DMS153 (cell line): ENCODE results near the gene SRGAP3.
A peak's percentile ranks its signal among the peaks of the same experiment; 100 is the strongest.

ENCODE experiments used
- DNase-seq: peaks from one replicate; lab custom pipeline; 2025; lab: John Stamatoyannopoulos, UW

The SRGAP3 gene

DNA sequence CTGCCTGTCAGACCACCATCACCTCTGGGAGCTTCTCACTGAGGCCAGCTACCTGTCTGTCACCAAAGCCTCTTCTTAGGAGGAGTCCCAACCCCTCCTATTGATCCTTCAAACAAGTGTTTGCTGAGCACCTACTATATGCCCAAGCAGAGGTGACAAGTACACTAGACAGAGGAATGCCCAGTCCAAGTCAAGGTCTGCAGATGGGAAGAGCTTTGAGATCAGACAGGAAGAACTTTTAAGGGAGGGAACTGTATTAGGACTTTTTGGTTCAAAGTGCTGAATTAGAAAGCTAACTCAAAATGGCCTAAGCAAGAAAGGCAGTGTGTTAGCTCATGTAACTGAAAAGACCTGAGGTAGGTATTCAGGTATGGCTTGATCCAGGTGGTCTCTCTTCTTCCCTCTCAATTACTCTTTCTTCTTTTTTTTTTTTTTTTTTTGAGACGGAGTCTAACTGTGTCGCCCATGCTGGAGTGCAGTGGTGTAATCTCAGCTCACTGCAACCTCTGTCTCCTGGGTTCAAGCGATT, 282.6 kb downstream of the SRGAP3 start:
- DNase-seq: no peak

DNA sequence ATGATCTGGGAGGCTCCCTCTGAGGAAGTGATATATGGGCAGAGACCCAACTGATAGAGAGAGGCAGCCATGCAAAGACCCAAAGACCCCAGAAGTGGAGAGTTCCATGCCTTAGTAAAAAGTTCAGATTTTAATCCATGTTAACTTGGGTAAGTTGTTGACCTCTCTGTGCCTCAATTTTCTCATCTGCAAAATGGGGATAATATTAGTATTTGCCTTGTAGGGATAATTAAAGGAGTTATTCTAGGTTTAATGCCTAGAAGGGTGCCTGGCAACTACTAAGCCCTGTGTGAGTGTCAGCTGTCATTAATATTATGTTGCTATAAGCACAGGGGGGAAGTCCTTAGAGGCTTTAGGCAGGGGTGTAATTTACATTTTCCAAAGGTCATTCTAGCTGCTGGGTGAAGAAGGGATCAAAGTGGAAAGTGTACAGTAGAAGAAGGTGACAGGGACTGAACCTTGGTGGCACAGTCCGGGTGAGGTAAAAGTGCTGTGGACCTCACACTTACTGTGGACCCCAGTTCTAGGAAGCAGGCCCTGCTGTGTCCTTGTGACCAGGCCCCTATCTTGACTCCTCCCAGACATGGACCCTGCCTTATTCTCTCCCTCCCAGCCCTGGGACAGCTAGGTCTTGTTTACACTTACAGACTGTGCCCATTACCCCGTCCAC, 283.2 kb downstream of the SRGAP3 start:
- no peak for DNase-seq

DNA sequence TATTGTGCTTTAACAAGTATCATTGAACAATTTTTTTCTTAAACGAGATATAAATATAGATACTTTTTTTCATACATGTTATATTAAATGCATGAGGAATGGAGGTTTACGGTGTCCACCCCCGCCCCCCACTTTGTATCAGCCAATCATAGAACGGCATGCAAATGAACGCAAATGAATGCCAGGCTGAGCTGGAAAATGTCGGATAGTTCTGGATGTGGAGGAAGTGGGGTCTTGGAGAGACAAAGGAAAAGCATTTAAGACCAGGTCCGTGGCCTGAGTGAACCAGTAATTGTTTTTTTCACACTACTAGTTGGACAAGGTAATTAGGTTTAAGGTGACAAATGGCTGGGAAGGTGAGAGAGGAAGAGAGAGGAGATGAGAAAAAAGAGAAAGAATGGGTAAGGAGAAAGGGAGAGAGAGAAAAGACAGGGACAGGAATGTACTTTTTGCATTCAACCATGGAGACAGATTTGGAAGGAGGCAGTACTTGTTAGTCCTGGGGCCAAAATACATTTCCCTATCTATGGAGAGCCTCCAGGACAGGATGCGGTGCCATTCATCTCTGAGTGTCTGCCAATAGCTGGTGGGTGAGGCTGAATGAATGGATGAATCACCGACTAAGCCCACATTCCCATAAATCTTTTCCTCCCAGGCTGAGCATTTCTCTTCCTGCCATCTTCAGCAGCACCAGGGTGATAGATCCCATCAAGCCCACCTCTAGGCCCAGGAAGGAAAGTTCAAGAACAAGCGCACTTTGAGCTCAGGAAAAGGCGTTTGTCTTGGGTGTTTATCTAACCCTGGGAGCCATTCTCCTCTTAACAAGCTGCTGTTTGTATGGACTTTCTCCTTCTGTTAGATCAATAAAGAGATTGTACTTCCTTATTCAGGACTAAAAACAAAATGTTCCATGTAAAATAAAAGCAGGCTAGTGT, 284.7 kb downstream of the SRGAP3 start:
- peak; percentile 35 for DNase-seq

DNA sequence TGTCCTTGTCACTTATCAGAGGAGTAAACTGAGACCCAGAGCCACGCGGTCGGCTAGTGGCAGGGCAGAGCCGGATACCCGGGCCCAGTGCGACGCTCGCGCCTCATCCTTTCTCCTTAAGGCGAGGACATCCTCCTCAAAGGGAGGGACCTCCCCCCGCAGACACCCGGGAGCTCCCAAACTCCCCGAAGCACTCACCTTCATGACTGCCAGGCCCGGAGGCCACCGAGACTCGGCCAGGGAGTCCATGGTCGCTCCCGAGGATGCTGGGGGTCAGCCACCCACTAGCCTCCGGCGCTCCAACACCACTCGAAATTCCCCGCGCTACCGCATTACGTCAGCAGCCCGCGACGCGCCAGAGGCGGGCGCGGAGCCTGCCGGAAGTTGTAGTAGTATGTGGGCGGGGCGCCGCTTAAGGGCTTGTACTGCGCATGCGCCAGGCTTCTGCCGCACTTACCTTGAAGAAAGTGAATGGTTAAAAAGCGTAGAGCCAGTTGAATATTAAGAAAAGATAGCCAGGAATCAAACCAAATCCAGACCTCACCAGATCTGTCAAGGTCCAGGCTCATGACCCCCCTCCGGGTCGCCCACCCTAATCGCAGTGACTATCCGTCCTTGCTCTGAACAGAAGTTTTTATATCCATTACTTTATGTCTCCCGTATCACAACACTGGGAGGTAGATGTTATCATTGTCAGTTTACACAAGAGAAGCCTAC, 286.2 kb downstream of the SRGAP3 start, which contains the start of gene RAD18:
Gene RAD18 (minus strand): TSS at position 336 of the 717 bp plus-strand sequence. CDS start 87 bp downstream, at position 249.
- peak; percentile 58 for DNase-seq

DNA sequence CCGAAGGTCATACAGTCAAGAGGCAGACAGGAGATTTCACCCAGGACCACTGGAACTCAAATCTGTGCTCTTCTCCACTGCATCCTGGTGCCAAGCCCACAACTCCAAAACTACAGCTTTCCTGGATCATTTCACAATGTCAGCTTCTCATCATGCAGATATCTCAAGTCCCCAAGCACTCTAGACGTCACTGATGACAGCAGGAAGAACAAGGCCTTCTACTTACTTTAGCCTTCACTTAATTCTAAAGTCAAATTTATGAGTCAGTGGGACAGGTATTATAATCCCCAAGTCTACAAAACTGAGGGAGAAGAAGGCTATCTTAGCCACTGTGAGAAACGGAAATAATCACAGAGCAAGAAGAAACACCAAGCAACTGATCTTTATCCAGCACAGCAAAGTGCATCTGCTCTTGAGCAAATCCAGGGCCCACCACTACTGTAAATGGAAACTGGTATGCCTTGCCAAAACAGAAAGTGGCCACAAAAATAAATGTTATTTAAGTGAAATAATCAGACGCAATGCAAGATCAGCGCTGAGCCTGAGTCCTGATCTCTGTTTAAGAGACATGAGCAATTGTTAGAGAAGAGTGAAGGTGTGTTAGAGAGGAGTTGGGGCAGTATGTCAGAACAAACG, 287.1 kb downstream of the SRGAP3 start:
- no peak for DNase-seq

DNA sequence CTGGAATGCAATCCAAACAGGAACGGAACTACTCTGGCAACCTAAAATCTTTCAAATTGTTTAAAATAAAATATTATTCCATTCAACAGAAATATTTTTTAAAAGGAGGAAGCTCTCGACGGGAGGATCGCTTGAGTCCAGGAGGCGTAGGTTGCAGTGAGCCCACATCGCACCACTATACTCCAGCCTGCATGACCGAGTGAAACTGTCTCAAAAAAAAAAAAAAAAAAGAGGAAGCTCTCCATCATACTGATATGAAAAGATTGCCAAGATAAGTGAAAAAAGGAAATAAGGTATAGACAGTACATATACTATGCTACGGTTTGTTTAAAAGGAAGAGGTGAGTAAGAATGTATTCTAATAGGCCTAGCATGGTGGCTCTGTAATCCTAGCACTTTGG, 289.8 kb downstream of the SRGAP3 start:
- no peak for DNase-seq

DNA sequence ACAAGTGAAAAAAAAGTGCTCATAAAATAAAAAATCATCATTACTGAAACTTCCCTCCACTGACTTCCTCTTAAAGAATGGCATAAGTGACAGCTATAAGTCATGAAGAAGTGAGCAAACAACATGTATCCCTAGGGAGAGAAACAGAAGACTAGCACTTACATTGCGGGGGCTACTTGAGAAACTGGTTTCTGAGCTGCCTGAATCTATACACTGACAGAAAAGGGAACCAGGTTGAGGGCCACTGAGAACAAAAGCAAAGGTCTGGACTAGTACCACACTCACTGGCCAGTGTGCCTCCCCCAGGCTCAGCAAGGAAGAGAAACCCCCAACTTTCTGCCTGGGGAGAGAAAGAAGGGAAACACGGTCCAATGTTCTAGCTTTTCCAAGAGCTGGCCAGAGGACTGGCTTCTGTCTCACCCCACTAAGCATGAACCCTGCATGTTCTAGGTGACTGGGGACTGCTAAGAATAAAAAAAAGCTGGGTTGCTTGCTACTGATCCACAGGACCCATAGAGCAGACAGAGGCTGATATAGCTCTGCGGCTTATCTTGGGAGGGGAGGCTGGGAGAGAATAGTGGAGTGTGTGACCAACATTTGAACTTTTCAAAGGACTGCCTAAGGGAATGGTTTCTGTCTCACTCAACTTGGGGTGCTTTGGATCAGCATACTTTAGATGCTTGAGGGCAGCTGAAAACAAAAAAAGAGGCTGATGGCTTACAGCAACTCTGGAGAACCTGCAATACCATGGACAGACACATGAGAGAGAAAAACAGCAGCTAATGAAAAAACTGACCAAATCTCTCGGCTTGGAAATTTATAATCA, 294.3 kb downstream of the SRGAP3 start:
- no peak for DNase-seq

DNA sequence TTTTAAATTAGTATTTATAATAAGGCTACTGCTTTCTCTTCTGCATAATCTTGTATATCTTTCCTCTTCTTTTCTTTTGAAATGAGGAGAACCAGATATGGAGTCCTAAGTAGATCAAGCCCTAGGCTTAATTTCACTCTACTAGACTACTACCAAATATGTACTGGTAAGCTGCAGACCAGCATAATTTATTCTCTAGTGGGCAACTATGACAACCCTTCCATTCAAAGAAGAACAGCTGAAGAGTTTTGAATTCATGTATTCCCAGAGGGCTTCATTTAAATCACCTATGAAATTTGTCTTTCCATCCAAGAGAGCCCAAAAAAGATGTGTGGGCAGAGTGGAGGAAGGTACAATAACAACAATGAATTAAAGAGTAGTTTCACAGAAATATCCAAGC, 296.1 kb downstream of the SRGAP3 start:
- no peak for DNase-seq

DNA sequence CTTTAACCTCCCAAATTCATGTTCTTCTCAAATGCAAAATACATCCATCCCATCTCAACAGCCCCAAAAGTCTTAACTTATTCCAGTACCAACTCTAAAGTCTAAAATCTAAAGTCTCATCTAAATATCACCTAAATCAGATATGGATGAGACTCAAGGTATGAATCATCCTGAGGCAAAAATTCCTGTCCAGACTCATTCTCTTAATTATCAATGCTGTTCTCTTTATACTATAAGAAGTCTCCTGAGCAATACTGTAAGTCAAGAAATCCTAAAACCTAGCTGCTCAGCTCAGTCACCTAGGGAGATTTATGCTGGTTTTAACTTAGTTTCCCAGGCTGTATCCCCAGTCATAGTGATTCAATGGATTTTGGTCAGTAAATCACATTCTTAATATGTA, 297.3 kb downstream of the SRGAP3 start:
- DNase-seq: no peak

DNA sequence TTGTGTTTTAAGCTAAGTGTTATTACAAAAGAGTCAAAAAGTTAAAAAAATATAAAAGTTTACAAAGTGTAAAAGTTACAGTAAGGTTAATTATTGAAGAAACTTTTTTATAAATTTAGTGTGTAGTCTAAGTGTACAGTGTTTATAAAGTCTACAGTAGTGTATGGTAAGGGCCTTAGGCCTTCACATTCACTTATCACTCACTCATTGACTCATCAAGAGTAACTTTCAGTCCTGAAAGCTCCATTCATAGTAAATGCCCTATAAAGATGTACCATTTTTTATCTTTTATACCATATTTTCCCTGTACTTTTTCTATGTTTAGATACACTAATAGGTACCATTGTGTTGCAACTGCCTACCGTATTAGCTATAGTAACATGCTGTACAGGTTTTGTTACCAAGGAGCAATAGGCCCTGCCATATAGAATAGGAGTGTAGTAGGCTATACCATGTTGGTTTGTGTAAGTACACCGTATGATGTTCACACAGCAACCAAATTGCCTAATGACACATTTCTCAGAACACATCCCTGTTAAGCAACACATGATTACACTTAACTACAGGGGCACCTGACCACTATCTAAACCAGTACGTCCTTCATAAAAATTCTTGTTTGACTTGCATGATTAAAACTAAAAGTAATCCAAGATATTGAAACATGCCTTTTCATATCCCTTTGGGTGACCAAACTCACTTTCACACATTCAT, 303.4 kb downstream of the SRGAP3 start:
- no peak for DNase-seq

DNA sequence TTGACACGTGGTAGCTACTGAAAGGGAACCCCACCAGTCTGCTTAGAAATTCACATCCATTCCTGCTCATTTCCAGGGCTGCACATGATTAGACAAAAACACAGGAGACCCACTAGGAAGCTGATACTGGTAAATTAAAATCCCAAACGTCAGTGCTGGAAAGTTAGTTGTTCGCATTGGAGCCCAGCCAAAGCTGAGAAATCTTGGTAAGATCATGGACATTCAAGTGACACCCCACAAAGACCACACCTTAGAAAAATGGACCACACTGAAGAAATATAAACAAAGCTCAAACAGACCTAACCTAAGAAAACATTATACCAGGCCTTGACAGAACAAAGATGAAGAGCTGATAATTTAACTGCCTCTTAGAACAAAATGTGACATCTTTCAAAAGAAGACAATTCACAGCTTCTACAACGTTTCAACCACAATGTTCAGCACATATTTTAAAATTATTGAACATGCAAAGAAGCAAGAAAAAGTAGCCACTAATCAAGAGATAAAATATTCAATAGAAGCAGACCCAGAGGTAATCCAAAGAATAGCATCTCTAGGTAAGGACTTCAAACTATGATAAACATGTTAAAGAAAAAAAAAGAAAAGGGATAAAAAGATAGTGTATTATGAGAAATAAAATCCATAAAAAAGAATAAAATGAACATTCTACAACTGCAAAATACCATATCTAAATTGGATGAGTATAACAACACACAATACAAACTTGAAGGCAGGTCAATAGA, 306.5 kb downstream of the SRGAP3 start:
- DNase-seq: no peak

DNA sequence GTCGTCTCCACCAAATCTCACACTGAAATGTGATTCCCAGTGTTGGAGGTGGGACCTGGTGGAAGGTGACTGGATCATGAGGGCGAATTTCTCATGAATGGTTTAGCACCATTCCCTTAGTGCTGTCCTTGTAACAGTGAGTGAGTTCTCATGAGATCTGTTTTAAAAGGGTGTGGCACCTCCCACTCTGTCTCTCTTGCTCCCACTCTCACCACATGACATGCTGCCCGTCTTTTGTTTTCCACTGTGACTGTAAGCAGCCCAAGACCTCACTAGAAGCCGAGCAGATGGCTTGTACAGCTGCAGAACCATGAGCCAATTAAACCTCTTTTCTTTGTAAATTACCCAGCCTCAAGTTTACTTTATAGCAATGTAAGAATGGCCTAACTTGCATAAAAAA, 307.3 kb downstream of the SRGAP3 start:
- DNase-seq: no peak

DNA sequence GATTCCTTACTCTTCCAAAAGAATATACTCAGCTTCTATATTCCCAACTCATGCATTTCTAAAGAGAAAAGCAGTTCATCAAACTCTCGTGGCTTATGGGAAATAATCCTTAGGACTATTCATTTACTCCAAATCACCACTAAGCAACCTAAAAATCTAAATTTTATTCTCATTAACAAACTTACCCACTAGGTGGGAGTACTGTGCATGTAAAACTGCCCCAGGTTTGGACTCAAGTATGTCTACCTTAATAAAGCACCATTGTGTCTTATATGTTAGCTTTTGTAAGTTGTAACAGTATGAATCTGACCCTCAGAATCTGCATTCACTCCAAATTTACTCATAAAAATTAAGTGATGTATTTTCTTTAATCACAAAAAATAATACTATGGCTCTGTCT, 311.4 kb downstream of the SRGAP3 start:
- DNase-seq: no peak

DNA sequence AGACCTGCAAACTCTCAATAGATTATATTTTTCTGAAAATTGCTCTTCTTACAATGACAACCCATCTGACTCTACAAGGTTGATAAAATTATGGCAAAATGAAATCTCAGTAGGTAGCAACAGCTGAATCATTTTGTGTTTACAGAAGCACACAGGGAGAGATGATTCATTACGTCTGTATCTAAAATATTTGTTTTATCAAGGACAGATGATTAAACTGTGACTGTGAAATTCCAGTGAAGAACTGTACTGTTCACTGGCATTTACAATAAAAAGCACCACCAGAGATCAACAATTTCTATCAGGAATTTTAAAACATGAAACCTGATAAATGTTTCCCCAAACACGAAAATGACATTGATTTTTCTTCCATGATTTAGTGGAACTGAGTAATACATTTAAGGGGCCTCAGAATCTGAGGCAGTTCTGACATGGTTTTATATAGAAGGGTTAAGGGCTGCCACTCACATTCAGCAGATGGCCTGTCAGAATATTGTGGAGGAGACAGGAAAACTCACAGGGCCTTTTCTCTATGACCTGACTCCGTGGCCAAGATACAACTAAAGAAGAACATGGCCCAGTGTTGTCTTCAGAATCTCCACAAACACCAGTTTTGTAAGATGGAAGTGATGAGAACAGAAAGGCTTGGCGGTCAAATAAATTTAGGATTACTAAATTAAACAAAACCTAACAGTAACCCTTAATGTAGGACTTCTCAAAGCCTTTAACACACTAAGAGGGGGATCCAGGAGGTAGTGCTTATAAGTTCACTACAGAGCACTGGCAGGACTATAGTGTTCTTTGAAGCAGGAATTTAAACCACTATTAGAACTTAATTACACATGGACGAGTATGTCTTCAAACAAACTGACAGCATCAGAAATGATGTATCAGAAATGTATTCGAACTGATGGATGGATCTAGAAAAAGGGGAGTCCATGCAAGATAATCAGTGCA, 312.1 kb downstream of the SRGAP3 start:
- no peak for DNase-seq

DNA sequence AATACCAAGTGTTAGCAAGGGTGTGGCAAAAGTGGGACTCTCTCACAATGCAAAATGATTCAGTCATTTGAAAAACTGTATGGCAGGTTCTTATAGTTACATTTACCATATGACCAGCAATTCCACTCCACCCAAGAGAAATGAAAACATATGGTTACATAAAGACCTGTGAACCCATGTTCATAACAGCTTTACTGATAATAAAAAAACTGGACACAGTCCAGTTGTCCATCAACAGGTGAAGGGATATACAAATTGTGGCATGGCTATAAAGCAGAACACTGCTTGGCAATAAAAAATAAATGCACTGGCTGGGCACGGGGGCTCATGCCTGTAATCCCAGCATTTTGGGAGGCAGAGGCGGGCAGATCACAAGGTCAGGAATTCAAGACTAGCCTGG, 316.9 kb downstream of the SRGAP3 start:
- DNase-seq: no peak

DNA sequence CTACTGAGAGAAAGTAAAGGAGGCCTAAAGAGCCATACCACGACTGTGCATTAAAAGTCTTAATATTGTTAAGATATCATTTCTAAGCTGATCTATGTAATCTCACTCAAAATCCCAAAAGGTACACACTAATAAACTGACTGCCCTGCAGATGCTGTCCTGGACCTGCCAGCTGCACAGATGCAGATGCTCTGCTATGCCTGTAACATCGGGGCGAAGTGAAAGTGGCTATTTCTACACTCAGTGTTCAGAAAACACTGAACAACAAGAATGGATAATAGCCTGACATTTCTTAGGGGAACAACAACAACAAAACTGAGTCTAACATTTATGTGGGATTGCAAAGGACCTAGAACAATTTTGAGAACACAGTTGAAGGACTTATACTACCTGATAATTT, 318.1 kb downstream of the SRGAP3 start:
- DNase-seq: no peak
